ENCODE measurements around the gene NPTN. TPM values are rescaled to one million over a fixed set of nuclear protein-coding genes. Genes with fewer than 3 reads are reported as not detected.

Gene NPTN
- total and polyA plus RNA-seq, 2 donors (not counting 1 experiment from before 2014, with no cell fraction given), result 152 to 372 TPM

- no peaks in the 10 kb centered on the region for H3K9me3 ChIP-seq (ENCODE audit: control insufficient read depth, insufficient read depth, low read depth, low read length)
- no peaks in the 10 kb centered on the region for H3K27me3 ChIP-seq (ENCODE audit: control insufficient read depth, insufficient read depth, low read length)
- H3K4me3 ChIP-seq (replicated peaks in 1 of 4; ENCODE audit: control extremely low read depth in 1 of 4, insufficient read depth in 1 of 4, low read depth in 3 of 4, low read length in 4 of 4), result no peak overlapping the region
- no peak for DNase-seq (ENCODE audit: low read depth in 2 of 2)
- no peaks in the 10 kb centered on the region for H3K4me1 ChIP-seq (ENCODE audit: control insufficient read depth, extremely low read depth, insufficient read depth, low read length)
- H4K20me1 ChIP-seq (ENCODE audit: control insufficient read depth, extremely low read depth, insufficient read depth, low read length), result no peaks in the 10 kb centered on the region
- no peak overlapping the region for H3K27ac ChIP-seq (ENCODE audit: insufficient read depth, low read length)
- no peaks in the 10 kb centered on the region for H3K79me2 ChIP-seq (ENCODE audit: control insufficient read depth, insufficient read depth, low read length)
- no peaks in the 10 kb centered on the region for H3K36me3 ChIP-seq (ENCODE audit: control insufficient read depth, insufficient read depth, low read length)
- no peak overlapping the region for H3K4me2 ChIP-seq (ENCODE audit: extremely low read depth, insufficient read depth, low read length)
- H3K9ac ChIP-seq (ENCODE audit: insufficient read depth, low read length), result no peak overlapping the region
- no peak for TF ChIP-seq EZH2 (IDR thresholded peaks at IDR 0.05; ENCODE audit: low read length, missing control alignments)
- TF ChIP-seq, protein P1, sequence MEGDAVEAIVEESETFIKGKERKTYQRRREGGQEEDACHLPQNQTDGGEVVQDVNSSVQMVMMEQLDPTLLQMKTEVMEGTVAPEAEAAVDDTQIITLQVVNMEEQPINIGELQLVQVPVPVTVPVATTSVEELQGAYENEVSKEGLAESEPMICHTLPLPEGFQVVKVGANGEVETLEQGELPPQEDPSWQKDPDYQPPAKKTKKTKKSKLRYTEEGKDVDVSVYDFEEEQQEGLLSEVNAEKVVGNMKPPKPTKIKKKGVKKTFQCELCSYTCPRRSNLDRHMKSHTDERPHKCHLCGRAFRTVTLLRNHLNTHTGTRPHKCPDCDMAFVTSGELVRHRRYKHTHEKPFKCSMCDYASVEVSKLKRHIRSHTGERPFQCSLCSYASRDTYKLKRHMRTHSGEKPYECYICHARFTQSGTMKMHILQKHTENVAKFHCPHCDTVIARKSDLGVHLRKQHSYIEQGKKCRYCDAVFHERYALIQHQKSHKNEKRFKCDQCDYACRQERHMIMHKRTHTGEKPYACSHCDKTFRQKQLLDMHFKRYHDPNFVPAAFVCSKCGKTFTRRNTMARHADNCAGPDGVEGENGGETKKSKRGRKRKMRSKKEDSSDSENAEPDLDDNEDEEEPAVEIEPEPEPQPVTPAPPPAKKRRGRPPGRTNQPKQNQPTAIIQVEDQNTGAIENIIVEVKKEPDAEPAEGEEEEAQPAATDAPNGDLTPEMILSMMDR (conservative IDR thresholded peaks at IDR 0.05 in 1 of 2, IDR thresholded peaks at IDR 0.05 in 1 of 2; ENCODE audit: low read depth in 1 of 2, low read length in 2 of 2), result no peak
- no peak overlapping the region for H2AFZ ChIP-seq (ENCODE audit: low read length)
These were observed 114.1 kb downstream of the NPTN start for GRCh38 chr15:73518876-73519733.

DNA sequence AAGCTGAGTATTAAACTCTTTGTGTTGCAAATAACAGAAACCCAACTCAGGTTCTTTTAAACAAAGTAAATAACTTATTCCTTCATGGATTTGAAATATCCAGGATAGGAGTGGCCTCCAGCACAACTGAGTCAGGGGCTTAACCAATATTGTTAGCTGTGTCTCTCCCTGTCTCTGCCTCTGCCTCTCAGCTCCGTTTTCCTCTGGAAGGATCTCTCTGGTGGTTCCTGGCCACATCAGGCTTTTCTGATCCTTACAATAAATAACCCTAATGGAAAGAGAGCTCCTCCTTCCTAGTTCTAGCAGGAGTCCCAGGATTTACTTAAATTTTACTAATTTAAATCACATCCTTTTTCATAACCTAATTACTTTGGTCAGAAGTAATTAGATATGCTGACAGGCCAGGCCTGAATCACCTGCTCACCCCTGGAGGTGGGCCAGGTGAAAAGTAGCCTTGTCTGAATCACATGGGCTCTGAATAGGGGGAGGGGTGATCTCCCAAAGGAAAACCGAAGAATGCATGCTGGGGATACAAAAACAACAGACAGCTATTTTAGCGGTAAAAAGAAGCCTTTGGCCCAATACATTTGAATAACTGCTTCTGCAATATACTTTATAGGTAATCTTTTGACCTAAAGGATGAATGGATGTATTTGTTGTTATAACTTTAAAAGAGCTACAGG, 114.9 kb downstream of the NPTN start:
- TF ChIP-seq EZH2 (IDR thresholded peaks at IDR 0.05; ENCODE audit: low read length, missing control alignments), result no peak
- TF ChIP-seq, protein P1 (conservative IDR thresholded peaks at IDR 0.05 in 1 of 2, IDR thresholded peaks at IDR 0.05 in 1 of 2; ENCODE audit: low read depth in 1 of 2, low read length in 2 of 2), result no peak
- Histone ChIP-seq H3K27ac (ENCODE audit: insufficient read depth, low read length) (no peak overlapping the region), H3K27me3 (ENCODE audit: control insufficient read depth, insufficient read depth, low read length) (no peaks in the 10 kb centered on the region), H2AFZ (ENCODE audit: low read length) (no peak overlapping the region), H3K4me3 (replicated peaks in 1 of 4; ENCODE audit: control extremely low read depth in 1 of 4, insufficient read depth in 1 of 4, low read depth in 3 of 4, low read length in 4 of 4) (no peak overlapping the region), H3K9me3 (ENCODE audit: control insufficient read depth, insufficient read depth, low read depth, low read length) (no peaks in the 10 kb centered on the region), H3K4me2 (ENCODE audit: extremely low read depth, insufficient read depth, low read length) (no peak overlapping the region), H4K20me1 (ENCODE audit: control insufficient read depth, extremely low read depth, insufficient read depth, low read length) (no peaks in the 10 kb centered on the region), H3K4me1 (ENCODE audit: control insufficient read depth, extremely low read depth, insufficient read depth, low read length) (no peaks in the 10 kb centered on the region), H3K79me2 (ENCODE audit: control insufficient read depth, insufficient read depth, low read length) (no peaks in the 10 kb centered on the region), H3K36me3 (ENCODE audit: control insufficient read depth, insufficient read depth, low read length) (no peaks in the 10 kb centered on the region), H3K9ac (ENCODE audit: insufficient read depth, low read length) (no peak overlapping the region)
- no peak for DNase-seq (ENCODE audit: low read depth in 2 of 2)

GRCh38 chr15:73517566-73517965, 115.6 kb downstream of the NPTN start:
- Histone ChIP-seq H3K9me3 (ENCODE audit: control insufficient read depth, insufficient read depth, low read depth, low read length) (no peaks in the 10 kb centered on the region), H4K20me1 (ENCODE audit: control insufficient read depth, extremely low read depth, insufficient read depth, low read length) (no peaks in the 10 kb centered on the region), H3K4me1 (ENCODE audit: control insufficient read depth, extremely low read depth, insufficient read depth, low read length) (no peaks in the 10 kb centered on the region), H3K27ac (ENCODE audit: insufficient read depth, low read length) (no peak overlapping the region), H3K4me3 (replicated peaks in 1 of 4; ENCODE audit: control extremely low read depth in 1 of 4, insufficient read depth in 1 of 4, low read depth in 3 of 4, low read length in 4 of 4) (no peak overlapping the region), H3K27me3 (ENCODE audit: control insufficient read depth, insufficient read depth, low read length) (no peaks in the 10 kb centered on the region), H3K9ac (ENCODE audit: insufficient read depth, low read length) (no peak overlapping the region), H3K36me3 (ENCODE audit: control insufficient read depth, insufficient read depth, low read length) (no peaks in the 10 kb centered on the region), H2AFZ (ENCODE audit: low read length) (no peak overlapping the region), H3K4me2 (ENCODE audit: extremely low read depth, insufficient read depth, low read length) (no peak overlapping the region), H3K79me2 (ENCODE audit: control insufficient read depth, insufficient read depth, low read length) (no peaks in the 10 kb centered on the region)
- TF ChIP-seq, protein P1 (conservative IDR thresholded peaks at IDR 0.05 in 1 of 2, IDR thresholded peaks at IDR 0.05 in 1 of 2; ENCODE audit: low read depth in 1 of 2, low read length in 2 of 2), result no peak
- TF ChIP-seq EZH2 (IDR thresholded peaks at IDR 0.05; ENCODE audit: low read length, missing control alignments), result no peak
- no peak for DNase-seq (ENCODE audit: low read depth in 2 of 2)
